Activated effector memory CD4-positive, alpha-beta T cell treated with Interleukin-2 at 50 U/mL for 16 hours (primary cell): ENCODE results near the gene ZNF556.

Experiments
- DNase-seq: peaks from one replicate; pipeline ENCODE4 v3.0.0-alpha.2; 2020

Gene ZNF556

GRCh38 chr19:2867025-2867991 is at the start of gene ZNF556:
Gene ZNF556, plus strand, starts transcription at chr19:2867335. Its CDS starts 87 bp downstream, at chr19:2867422.
- DNase-seq = no peak

GRCh38 chr19:2819540-2820111 is 47.5 kb upstream of the ZNF556 start, which contains the start of gene ZNF554:
Gene ZNF554, plus strand, starts transcription at chr19:2819868. Its CDS starts 204 bp downstream, at chr19:2820072.
- peak; percentile 95 for DNase-seq

DNA sequence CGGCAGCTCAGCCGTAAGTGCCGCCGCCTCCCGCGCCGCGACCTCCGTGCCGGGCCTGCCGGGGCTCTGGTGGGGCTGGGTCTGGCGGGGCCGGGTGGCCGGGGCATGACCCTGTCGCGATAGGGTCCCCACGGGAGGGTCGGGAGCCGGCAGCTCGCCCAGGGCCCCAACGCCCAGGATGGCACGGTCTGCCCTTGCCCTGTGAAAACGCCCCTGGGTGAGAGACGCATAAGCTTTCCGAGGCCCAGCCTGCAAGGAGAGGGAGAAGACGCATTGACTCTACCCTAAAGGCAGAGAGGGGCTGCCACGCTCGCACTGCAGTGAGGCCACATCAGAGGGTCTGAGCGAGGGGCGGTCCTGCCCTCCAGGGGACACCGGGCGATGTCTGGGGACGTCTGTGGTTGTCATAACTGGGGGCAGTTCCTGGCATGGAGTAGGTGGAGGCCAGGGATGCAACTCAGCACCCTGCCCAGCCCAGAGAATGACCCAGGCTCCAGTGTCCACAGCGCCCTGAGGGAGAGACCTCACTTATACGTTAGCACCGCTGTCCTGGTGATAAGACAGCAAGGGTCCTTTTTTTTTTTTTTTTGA is 46.9 kb upstream of the ZNF556 start:
- DNase-seq = no peak

DNA sequence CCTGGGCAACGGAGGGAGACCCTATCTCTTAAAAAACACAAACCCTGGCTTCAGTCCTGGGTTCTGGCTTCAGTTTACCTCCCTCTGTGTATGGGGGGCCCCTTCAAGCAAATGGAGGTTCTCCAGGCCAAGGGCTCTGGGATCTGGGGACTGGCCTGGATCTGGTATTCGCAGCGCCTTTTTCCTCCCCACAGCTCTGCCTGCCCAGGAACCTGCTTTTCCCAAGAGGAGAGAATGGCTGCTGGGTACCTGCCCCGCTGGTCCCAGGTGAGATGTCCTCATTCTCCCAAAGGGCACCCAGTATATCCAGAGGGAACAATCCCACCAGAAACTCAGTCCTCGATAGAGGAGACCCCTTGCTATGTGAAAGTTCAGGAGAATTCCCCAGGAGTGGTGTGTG is 44.3 kb upstream of the ZNF556 start:
- no peak for DNase-seq

GRCh38 chr19:2823646-2824045 is 43.5 kb upstream of the ZNF556 start:
- DNase-seq = no peak

- no peak for DNase-seq
These were observed 43.0 kb upstream of the ZNF556 start for GRCh38 chr19:2824129-2824528.

DNA sequence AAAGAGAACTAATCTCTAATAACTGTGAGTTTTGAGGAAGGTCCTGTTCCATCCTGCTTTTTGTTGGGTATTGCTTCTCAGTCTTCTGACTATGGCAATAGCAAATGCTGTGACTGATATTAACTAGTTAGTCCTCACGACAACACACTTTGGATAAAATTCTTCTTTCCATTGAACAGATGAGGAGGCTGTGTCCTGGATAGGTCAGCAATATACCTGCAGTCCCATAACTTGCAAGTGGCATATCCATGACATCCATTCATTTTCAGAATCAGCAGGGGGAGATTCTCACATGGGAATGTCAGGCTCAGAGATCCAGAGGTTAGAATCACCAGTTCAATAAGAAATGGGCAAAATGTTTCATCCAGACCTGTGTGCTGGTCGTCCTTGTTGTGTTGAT is 40.1 kb upstream of the ZNF556 start:
- no peak for DNase-seq

- DNase-seq = no peak
These were observed 39.2 kb upstream of the ZNF556 start for GRCh38 chr19:2827840-2828489.

DNA sequence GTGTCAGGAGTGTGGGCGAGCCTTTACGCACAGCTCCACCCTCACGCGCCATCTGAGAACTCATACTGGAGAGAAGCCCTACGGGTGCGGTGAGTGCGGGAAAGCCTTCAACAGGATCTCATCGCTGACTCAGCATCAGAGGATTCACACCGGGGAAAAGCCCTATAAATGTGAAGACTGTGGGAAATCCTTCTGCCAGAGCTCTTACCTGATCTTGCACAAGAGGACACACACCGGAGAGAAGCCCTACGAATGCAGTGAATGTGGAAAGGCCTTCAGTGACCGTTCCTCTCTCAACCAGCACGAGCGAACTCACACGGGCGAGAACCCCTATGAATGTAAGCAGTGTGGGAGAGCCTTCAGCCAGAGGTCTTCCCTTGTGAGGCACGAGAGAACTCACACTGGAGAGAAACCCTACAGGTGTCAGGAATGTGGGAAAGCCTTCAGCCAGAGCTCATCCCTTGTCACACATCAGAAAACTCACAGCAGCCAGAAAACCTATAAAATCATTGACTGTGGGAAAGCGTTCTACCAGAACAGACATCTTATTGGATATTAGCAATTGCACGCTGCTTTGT is 32.8 kb upstream of the ZNF556 start:
- DNase-seq = no peak

GRCh38 chr19:2837430-2837829 is 29.7 kb upstream of the ZNF556 start:
- DNase-seq = no peak

GRCh38 chr19:2840794-2841791 is 26.0 kb upstream of the ZNF556 start, which contains the start of gene ZNF555:
Gene ZNF555, plus strand, starts transcription at chr19:2841475. Its CDS starts 98 bp downstream, at chr19:2841573.
- peak; percentile 97 for DNase-seq

- DNase-seq = no peak
These were observed 25.1 kb upstream of the ZNF556 start for GRCh38 chr19:2841855-2842574.

DNA sequence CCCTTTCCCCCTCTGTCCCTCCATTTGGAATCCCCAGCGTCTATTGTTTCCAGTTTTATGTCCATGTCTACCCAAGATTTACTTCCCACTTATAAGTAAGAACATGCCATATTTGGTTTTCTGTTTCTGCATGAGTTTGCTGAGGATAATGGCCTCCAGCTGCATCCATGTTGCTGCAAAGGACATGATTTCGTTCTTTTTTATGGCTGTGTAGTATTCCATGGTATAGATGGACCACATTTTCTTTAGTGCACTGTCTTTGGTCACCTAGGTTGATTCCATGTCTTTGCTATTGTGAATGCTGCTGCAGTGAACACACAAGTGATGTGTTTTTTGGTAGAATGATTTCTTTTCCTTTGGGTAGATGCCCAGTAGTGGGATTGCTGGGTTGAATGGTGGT is 22.0 kb upstream of the ZNF556 start:
- DNase-seq = no peak

- DNase-seq = no peak
These were observed 20.8 kb upstream of the ZNF556 start for GRCh38 chr19:2846180-2846894.

- DNase-seq = no peak
These were observed 19.6 kb upstream of the ZNF556 start for GRCh38 chr19:2847507-2847906.

DNA sequence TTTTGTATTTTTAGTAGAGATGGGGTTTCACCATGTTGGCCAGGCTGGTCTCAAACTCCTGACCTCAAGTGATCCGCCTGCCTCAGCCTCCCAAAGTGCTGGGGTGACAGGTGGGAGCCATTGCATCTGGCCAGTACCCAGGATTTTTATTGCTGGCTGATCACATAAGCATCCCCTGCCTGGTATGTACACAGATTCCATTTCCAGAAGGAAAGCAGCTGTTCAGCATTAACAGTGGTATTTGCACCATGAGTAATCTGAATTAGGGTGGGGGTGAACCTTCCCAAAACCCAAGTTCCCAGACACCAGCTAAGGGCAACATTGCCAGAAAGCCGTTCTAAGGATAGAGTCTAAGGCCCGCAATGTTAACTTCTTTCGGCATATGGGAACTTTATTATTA is 18.5 kb upstream of the ZNF556 start:
- no peak for DNase-seq

- no peak for DNase-seq
These were observed 16.7 kb upstream of the ZNF556 start for GRCh38 chr19:2850256-2850925.

DNA sequence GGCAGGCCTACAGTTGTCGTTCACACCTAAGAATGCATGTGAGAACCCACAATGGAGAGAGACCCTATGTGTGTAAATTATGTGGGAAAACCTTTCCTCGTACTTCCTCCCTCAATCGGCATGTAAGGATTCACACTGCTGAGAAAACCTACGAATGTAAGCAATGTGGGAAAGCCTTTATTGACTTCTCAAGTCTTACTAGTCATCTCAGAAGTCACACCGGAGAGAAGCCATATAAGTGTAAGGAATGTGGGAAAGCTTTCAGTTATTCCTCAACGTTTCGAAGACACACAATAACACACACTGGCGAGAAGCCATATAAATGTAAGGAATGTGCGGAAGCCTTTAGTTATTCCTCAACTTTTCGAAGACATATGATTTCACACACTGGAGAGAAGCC is 14.5 kb upstream of the ZNF556 start:
- no peak for DNase-seq

- DNase-seq = no peak
These were observed 14.0 kb upstream of the ZNF556 start for GRCh38 chr19:2853015-2853606.
